Karpas-422 (cell line): ENCODE data around the gene RNF5. TPM values are rescaled to one million over a fixed set of nuclear protein-coding genes. Genes with fewer than 3 reads are reported as not detected.

Experiments used
- DNase-seq: peaks from one replicate; pipeline ENCODE4 v3.0.0-alpha.2; 2015
- H2AFZ ChIP-seq: fragments of 200-600 bp; sonication (generic); 2 replicates; pipeline ENCODE4 v1.6.1; 2014; ENCODE audit warnings: antibody characterized with exemption, low read length, mixed read lengths
- H3K27ac ChIP-seq: fragments of 200-600 bp; sonication (generic); 2 replicates; pipeline ENCODE4 v1.5.1; 2014; ENCODE audit warnings: mild to moderate bottlenecking, low read length, moderate library complexity
- H3K27me3 ChIP-seq: fragments of 200-600 bp; sonication (generic); 2 replicates; pipeline ENCODE4 v1.6.1; 2014; ENCODE audit warnings: low read length, mixed read lengths
- H3K36me3 ChIP-seq: fragments of 200-600 bp; sonication (generic); 2 replicates; pipeline ENCODE4 v1.6.1; 2014; ENCODE audit warnings: low read length, mixed read lengths; ENCODE audit not compliant: insufficient read depth
- H3K4me1 ChIP-seq: fragments of 200-600 bp; sonication (generic); 2 replicates; pipeline ENCODE4 v1.6.1; 2014; ENCODE audit warnings: mild to moderate bottlenecking, low read length, mixed read lengths
- H3K4me2 ChIP-seq: fragments of 200-600 bp; sonication (generic); 2 replicates; pipeline ENCODE4 v1.6.1; 2014; ENCODE audit warnings: low read length, low read depth, mild to moderate bottlenecking; ENCODE audit not compliant: poor library complexity, severe bottlenecking
- H3K4me3 ChIP-seq: fragments of 200-600 bp; sonication (generic); 2 replicates; pipeline ENCODE4 v1.5.1; 2014; ENCODE audit warnings: mild to moderate bottlenecking, antibody characterized with exemption, low read length, mixed read lengths
- H3K79me2 ChIP-seq: fragments of 200-600 bp; sonication (generic); 2 replicates; pipeline ENCODE4 v1.6.1; 2014; ENCODE audit warnings: mild to moderate bottlenecking, low read length, mixed read lengths
- H3K9ac ChIP-seq: fragments of 200-600 bp; sonication (generic); 2 replicates; pipeline ENCODE4 v1.6.0; 2014; ENCODE audit warnings: low read length
- H3K9me2 ChIP-seq: fragments of 200-600 bp; sonication (generic), shearing (Covaris generic); replicated peaks from 2 replicates; pipeline ENCODE4 v1.6.0; 2014; ENCODE audit warnings: mild to moderate bottlenecking, low read length, moderate library complexity; ENCODE audit not compliant: insufficient read depth
- H3K9me3 ChIP-seq: fragments of 300-700, 200-600 bp; sonication (generic); 2 replicates; pipeline ENCODE4 v1.6.1; 2014; ENCODE audit warnings: low read length, mixed read lengths
- H4K20me1 ChIP-seq: fragments of 200-600 bp; sonication (generic); 2 replicates; pipeline ENCODE4 v1.6.1; 2014; ENCODE audit warnings: mild to moderate bottlenecking, antibody characterized with exemption, low read length, low read depth; ENCODE audit not compliant: insufficient read depth
- total RNA-seq: library from RNA; depleted of rRNA; stranded (reverse); fragments of >200 nt; shearing (Covaris generic); gene quantifications from 2 replicates; pipeline ENCODE4 v1.2.3, GENCODE V29; 2014; ENCODE audit warnings: low replicate concordance

RNF5 gene
- total RNA-seq, 1 experiment from 2014 or later: 73.5 TPM

GRCh38 chr6:32212076-32212760 lies 34.0 kb downstream of the RNF5 start:
- peaks cover 11% of the 10 kb centered on the region for H3K4me1 ChIP-seq

DNA sequence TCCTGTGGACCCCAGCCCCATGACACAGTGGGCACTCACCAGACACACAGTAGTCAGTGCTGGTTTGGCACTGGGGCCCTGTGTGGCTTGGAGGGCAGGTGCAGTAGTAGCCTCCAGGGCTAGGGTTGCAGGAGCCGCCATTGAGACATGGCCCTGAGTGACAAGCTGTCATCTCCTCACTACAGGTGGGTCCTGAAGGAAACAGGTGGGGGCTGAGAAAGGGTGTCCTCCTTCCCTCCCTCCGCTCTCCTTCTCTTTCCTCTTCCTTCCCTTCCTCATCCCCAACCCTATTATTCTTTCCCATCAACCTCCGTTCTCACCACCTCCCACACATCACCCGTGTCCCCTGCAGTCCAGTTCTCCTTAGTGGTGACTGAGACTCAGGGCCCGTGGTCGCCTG lies 35.4 kb downstream of the RNF5 start:
- no peaks in the 10 kb centered on the region for H4K20me1 ChIP-seq
- DNase-seq: peak; percentile 2
- H3K9me3 ChIP-seq: no peaks in the 10 kb centered on the region
- no peak overlapping the region for H3K4me3 ChIP-seq
- H3K9ac ChIP-seq: no peak overlapping the region
- H3K79me2 ChIP-seq: no peaks in the 10 kb centered on the region
- H3K4me1 ChIP-seq: peaks cover under 1% of the 10 kb centered on the region; the same call in 1 of the 2 replicates
- H3K36me3 ChIP-seq: no peaks in the 10 kb centered on the region
- H3K27ac ChIP-seq: no peak overlapping the region
- H3K9me2 ChIP-seq: no peaks in the 10 kb centered on the region
- no peak overlapping the region for H3K4me2 ChIP-seq
- H2AFZ ChIP-seq: no peak overlapping the region
- no peaks in the 10 kb centered on the region for H3K27me3 ChIP-seq

More at GRCh38 chr6:32212076-32212760, 34.0 kb downstream of the RNF5 start:
- Histone ChIP-seq H3K4me2 (no peak overlapping the region), H3K27me3 (no peaks in the 10 kb centered on the region), H3K9me2 (no peaks in the 10 kb centered on the region), H3K27ac (no peak overlapping the region), H2AFZ (no peak overlapping the region), H3K9me3 (no peaks in the 10 kb centered on the region), H4K20me1 (no peaks in the 10 kb centered on the region), H3K36me3 (no peaks in the 10 kb centered on the region), H3K9ac (no peak overlapping the region), H3K4me3 (no peak overlapping the region), H3K79me2 (no peaks in the 10 kb centered on the region)
- DNase-seq: peak; percentile 30

- H4K20me1 ChIP-seq: no peaks in the 10 kb centered on the region
- no peaks in the 10 kb centered on the region for H3K79me2 ChIP-seq
- no peak overlapping the region for H3K27ac ChIP-seq
- H3K4me2 ChIP-seq: no peak overlapping the region
- peak; percentile 37 for DNase-seq
- no peak overlapping the region for H3K9ac ChIP-seq
- H3K9me2 ChIP-seq: no peaks in the 10 kb centered on the region
- no peak overlapping the region for H3K4me3 ChIP-seq
- H2AFZ ChIP-seq: no peak overlapping the region
- no peaks in the 10 kb centered on the region for H3K4me1 ChIP-seq
- no peaks in the 10 kb centered on the region for H3K27me3 ChIP-seq
- no peaks in the 10 kb centered on the region for H3K9me3 ChIP-seq
- H3K36me3 ChIP-seq: no peaks in the 10 kb centered on the region
Observed at GRCh38 chr6:32214126-32214525, 35.9 kb downstream of the RNF5 start.

- Histone ChIP-seq H3K27ac (no peak overlapping the region), H3K9me2 (no peaks in the 10 kb centered on the region), H4K20me1 (no peaks in the 10 kb centered on the region), H3K79me2 (no peaks in the 10 kb centered on the region), H3K9me3 (no peaks in the 10 kb centered on the region), H3K4me1 (no peaks in the 10 kb centered on the region; the same call in 1 of the 2 replicates), H2AFZ (no peak overlapping the region), H3K36me3 (no peaks in the 10 kb centered on the region), H3K4me3 (no peak overlapping the region), H3K9ac (no peak overlapping the region), H3K4me2 (no peak overlapping the region), H3K27me3 (no peaks in the 10 kb centered on the region)
- DNase-seq: no peak
Observed at GRCh38 chr6:32215617-32216016, 37.4 kb downstream of the RNF5 start.

- Histone ChIP-seq H3K79me2 (no peaks in the 10 kb centered on the region), H3K4me2 (no peak overlapping the region), H3K9me3 (no peaks in the 10 kb centered on the region), H3K27me3 (no peaks in the 10 kb centered on the region), H3K36me3 (no peaks in the 10 kb centered on the region), H3K4me3 (no peak overlapping the region), H2AFZ (no peak overlapping the region), H3K9ac (no peak overlapping the region), H3K27ac (no peak overlapping the region), H4K20me1 (no peaks in the 10 kb centered on the region), H3K4me1 (peaks cover 6% of the 10 kb centered on the region), H3K9me2 (no peaks in the 10 kb centered on the region)
- DNase-seq: peak; percentile 37
Observed at GRCh38 chr6:32216285-32216684, 38.1 kb downstream of the RNF5 start.

GRCh38 chr6:32216998-32217397 lies 38.8 kb downstream of the RNF5 start:
- H3K9me3 ChIP-seq: no peaks in the 10 kb centered on the region
- no peaks in the 10 kb centered on the region for H3K79me2 ChIP-seq
- no peak overlapping the region for H3K4me3 ChIP-seq
- H3K9ac ChIP-seq: no peak overlapping the region
- no peak overlapping the region for H3K27ac ChIP-seq
- no peak for DNase-seq
- no peak overlapping the region for H3K4me2 ChIP-seq
- H3K4me1 ChIP-seq: peaks cover 13% of the 10 kb centered on the region
- no peaks in the 10 kb centered on the region for H3K27me3 ChIP-seq
- H3K9me2 ChIP-seq: no peaks in the 10 kb centered on the region
- H3K36me3 ChIP-seq: no peaks in the 10 kb centered on the region
- H4K20me1 ChIP-seq: no peaks in the 10 kb centered on the region
- no peak overlapping the region for H2AFZ ChIP-seq

- Histone ChIP-seq H3K36me3 (no peaks in the 10 kb centered on the region), H3K4me3 (no peak overlapping the region), H3K9ac (no peak overlapping the region), H3K79me2 (no peaks in the 10 kb centered on the region), H3K27ac (no peak overlapping the region), H3K9me2 (no peaks in the 10 kb centered on the region), H3K4me2 (no peak overlapping the region), H3K27me3 (no peaks in the 10 kb centered on the region), H2AFZ (no peak overlapping the region), H4K20me1 (no peaks in the 10 kb centered on the region), H3K9me3 (no peaks in the 10 kb centered on the region), H3K4me1 (peaks cover 25% of the 10 kb centered on the region)
- peak; percentile 30 for DNase-seq
Observed at GRCh38 chr6:32218167-32218566, 40.0 kb downstream of the RNF5 start.

GRCh38 chr6:32220021-32220420 lies 41.8 kb downstream of the RNF5 start:
- Histone ChIP-seq H3K27me3 (no peaks in the 10 kb centered on the region), H2AFZ (no peak overlapping the region), H3K9me3 (no peaks in the 10 kb centered on the region), H3K4me1 (peaks cover 39% of the 10 kb centered on the region), H3K9ac (no peak overlapping the region), H3K79me2 (no peaks in the 10 kb centered on the region), H3K27ac (no peak overlapping the region), H3K4me2 (no peak overlapping the region), H3K36me3 (no peaks in the 10 kb centered on the region), H3K9me2 (no peaks in the 10 kb centered on the region), H4K20me1 (no peaks in the 10 kb centered on the region), H3K4me3 (no peak overlapping the region)
- DNase-seq: peak; percentile 29
